Body of pancreas (tissue), 4 donors: Measurements from ENCODE around the gene RASSF5. TPM values are rescaled to one million over a fixed set of nuclear protein-coding genes. Genes with fewer than 3 reads are reported as not detected.
"Not testable (repeated sequence)": the region's sequence is repeated elsewhere in the genome, so short reads cannot be mapped to it uniquely, and the experiment has no call there.

Experiments
- ATAC-seq: fragments of 150-250 bp; one replicate; pipeline ENCODE4 v1.9.1; 2016
- DNase-seq, 4 donors: peaks; one replicate each; pipeline ENCODE4 v3.0.0-alpha.2; 2019
- H3K27ac ChIP-seq, 4 donors: fragments of 200-600 bp; sonication (generic); 1 replicate in 3 of 4; 2 replicates in 1 of 4; pipeline versions ENCODE4 v1.5.1 to v1.6.1; 2016 to 2019; ENCODE audit warnings: mild to moderate bottlenecking in 1 of 4, mixed read lengths in 1 of 4, moderate library complexity in 1 of 4
- H3K27me3 ChIP-seq, 2 donors: fragments of 200-600 bp; sonication (generic); one replicate each; pipeline ENCODE4 v1.6.0; 2016; ENCODE audit warnings: mild to moderate bottlenecking in 1 of 2
- H3K36me3 ChIP-seq, 2 donors: fragments of 200-600 bp; sonication (generic); replicated peaks in 1 of 2; 2 replicates each; pipeline ENCODE4 v1.5.1; 2016; ENCODE audit warnings: low read depth in 2 of 2; ENCODE audit not compliant: insufficient read depth in 1 of 2
- H3K4me1 ChIP-seq: fragments of 200-600 bp; sonication (generic); one replicate; pipeline ENCODE4 v1.6.0; 2016
- H3K4me3 ChIP-seq, 2 donors: fragments of 200-600 bp; sonication (generic); 1 replicate in 1 of 2; 2 replicates in 1 of 2; pipeline ENCODE4 v1.5.1; 2016 to 2019
- H3K9me3 ChIP-seq, 3 donors: fragments of 200-600 bp; sonication (generic); 1 replicate in 2 of 3; 2 replicates in 1 of 3; pipeline ENCODE4 v1.5.1; 2016
- CTCF ChIP-seq, 7 experiments: fragments of 450-650 bp in 4 of 7; fragments of 200-600 bp in 3 of 7; sonication (generic) in 3 of 7; IDR thresholded peaks; one replicate each; pipeline ENCODE4 v1.5.1; 2016 to 2019; ENCODE audit warnings: antibody characterized with exemption in 7 of 7
- POLR2A ChIP-seq, 3 donors: fragments of 450-650 bp; IDR thresholded peaks; one replicate each; pipeline ENCODE4 v1.6.1; 2016; ENCODE audit warnings: antibody characterized with exemption in 3 of 3, mild to moderate bottlenecking in 2 of 3
- WGBS, 2 donors: methylation state at CpG; one replicate each; pipeline ENCODE4 v1.1.5; 2017; 5-methylcytosine and 5-hydroxymethylcytosine counted together
- intact Hi-C: fragments of 100-400 bp; cut with DNase I; formaldehyde crosslinking; loops from one replicate; pipeline ENCODE4 v1.15.1; 2023
- total RNA-seq, 2 donors: library from RNA; depleted of rRNA; stranded (reverse); fragments of >200 nt; gene quantifications; one replicate each; pipeline ENCODE4 v1.1.0, GENCODE V29; 2016

RASSF5 gene
- total RNA-seq, 2 donors from 2014 or later = 21.5 to 35.9 TPM

- H3K9me3 ChIP-seq = no peaks in the 10 kb centered on the region
- intact Hi-C loops = loop anchor here (10.0 kb wide), 1 partner anchor 432 kb away; no protein-coding TSS in a partner anchor
- no peaks in the 10 kb centered on the region for H3K27me3 ChIP-seq
- H3K4me1 ChIP-seq = no peaks in the 10 kb centered on the region
- WGBS, 2 donors = 89 to 90% methylated on average over 2 of the region's 2 CpGs
- ATAC-seq = no peak
- DNase-seq = no peak
- H3K36me3 ChIP-seq = no peaks in the 10 kb centered on the region
- H3K4me3 ChIP-seq = no peak overlapping the region
- TF ChIP-seq POLR2A (IDR thresholded peaks at IDR 0.05) = no peak
- TF ChIP-seq CTCF (IDR thresholded peaks at IDR 0.05) = no peak
- no peak overlapping the region for H3K27ac ChIP-seq
Observed at GRCh38 chr1:206482611-206483010, 24.7 kb upstream of the RASSF5 start.

GRCh38 chr1:206483864-206484263 lies 23.5 kb upstream of the RASSF5 start:
- not testable (repeated sequence) for H3K4me3 ChIP-seq, H3K4me1 ChIP-seq, ATAC-seq, H3K9me3 ChIP-seq, H3K27me3 ChIP-seq, DNase-seq, H3K36me3 ChIP-seq, H3K27ac ChIP-seq
- 85 to 93% methylated on average over 1 of the region's 1 CpG for WGBS, 2 donors
- intact Hi-C loops = loop anchor here (10.0 kb wide), 1 partner anchor 431 kb away; no protein-coding TSS in a partner anchor

GRCh38 chr1:206484901-206485300 lies 22.4 kb upstream of the RASSF5 start:
- intact Hi-C loops = loop anchor here (10.0 kb wide), 1 partner anchor 430 kb away; no protein-coding TSS in a partner anchor
- Histone ChIP-seq H3K4me1 (no peaks in the 10 kb centered on the region), H3K27me3 (no peaks in the 10 kb centered on the region), H3K4me3 (no peak overlapping the region), H3K9me3 (no peaks in the 10 kb centered on the region), H3K36me3 (no peaks in the 10 kb centered on the region), H3K27ac (no peak overlapping the region)
- TF ChIP-seq CTCF (IDR thresholded peaks at IDR 0.05) = no peak
- TF ChIP-seq POLR2A (IDR thresholded peaks at IDR 0.05) = no peak
- ATAC-seq = no peak
- no peak for DNase-seq
- 88% methylated on average over 2 to 10 of the region's 10 CpGs for whole genome bisulfite sequencing, 2 donors

GRCh38 chr1:206486995-206487788 lies 20.1 kb upstream of the RASSF5 start:
- peaks cover 6% of the 10 kb centered on the region for H3K4me1 ChIP-seq
- WGBS, 2 donors = 70 to 71% methylated on average over 13 to 15 of the region's 15 CpGs
- H3K27me3 ChIP-seq = no peaks in the 10 kb centered on the region
- intact Hi-C loops = loop anchor here (2.0 to 10.0 kb wide), 2 partner anchors 96 to 428 kb away; no protein-coding TSS in a partner anchor
- no peaks in the 10 kb centered on the region for H3K9me3 ChIP-seq
- H3K4me3 ChIP-seq = no peak overlapping the region
- no peak overlapping the region for H3K27ac ChIP-seq
- no peaks in the 10 kb centered on the region for H3K36me3 ChIP-seq
- ATAC-seq = no peak
- no peak for DNase-seq
- no peak for TF ChIP-seq POLR2A (IDR thresholded peaks at IDR 0.05)
- TF ChIP-seq CTCF (IDR thresholded peaks at IDR 0.05) = no peak

GRCh38 chr1:206487970-206488369 lies 19.4 kb upstream of the RASSF5 start:
- 79 to 93% methylated on average over 6 to 7 of the region's 7 CpGs for WGBS, 2 donors
- Histone ChIP-seq H3K4me3 (no peak overlapping the region), H3K36me3 (no peaks in the 10 kb centered on the region), H3K27ac (no peak overlapping the region), H3K9me3 (no peaks in the 10 kb centered on the region), H3K27me3 (no peaks in the 10 kb centered on the region), H3K4me1 (peaks cover 6% of the 10 kb centered on the region)
- ATAC-seq = no peak
- TF ChIP-seq CTCF (IDR thresholded peaks at IDR 0.05) = no peak
- TF ChIP-seq POLR2A (IDR thresholded peaks at IDR 0.05) = no peak
- DNase-seq = no peak
- intact Hi-C loops = loop anchor here (2.0 to 10.0 kb wide), 2 partner anchors 95 to 427 kb away; no protein-coding TSS in a partner anchor
